HT-29 (cell line): Measurements from ENCODE around the gene EMX2. TPM values are rescaled to one million over a fixed set of nuclear protein-coding genes. Genes with fewer than 3 reads are reported as not detected.

ENCODE experiments used
- DNase-seq: peaks from one replicate; pipeline ENCODE4 v3.0.0-alpha.2; 2015; ENCODE audit warnings: low spot score
- total RNA-seq: library from RNA; depleted of rRNA; stranded (reverse); fragments of >200 nt; shearing (Covaris generic); gene quantifications from 2 replicates; pipeline ENCODE4 v1.2.3, GENCODE V29; 2014

EMX2 gene
- total RNA-seq, 1 experiment from 2014 or later = not detected

DNA sequence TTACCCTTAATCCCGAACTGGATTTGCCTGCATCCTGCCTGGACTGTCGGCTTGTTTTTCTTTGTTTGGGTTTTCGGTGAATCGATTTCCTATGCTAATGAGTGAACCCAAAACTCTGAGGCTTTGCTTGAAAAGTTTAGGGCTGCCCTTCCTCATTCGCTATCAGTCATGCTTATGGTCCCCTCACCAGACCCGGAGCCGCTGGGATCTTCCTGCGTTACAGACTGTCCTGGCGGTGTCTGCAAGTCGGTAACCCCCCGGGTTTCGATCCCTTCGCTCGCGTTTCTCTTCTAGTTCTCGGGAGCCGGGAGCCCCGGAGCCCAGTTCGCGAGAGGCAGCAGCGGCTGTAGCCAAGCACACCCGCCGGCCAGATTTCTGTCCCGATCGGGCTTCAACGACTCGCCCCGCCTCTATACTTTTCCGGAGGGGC is 2.2 kb downstream of the EMX2 start:
- DNase-seq = no peak

- DNase-seq = no peak
Measured at GRCh38 chr10:117545141-117546019, 2.8 kb downstream of the EMX2 start.

- DNase-seq = no peak
Measured at GRCh38 chr10:117546020-117546580, 3.6 kb downstream of the EMX2 start.

DNA sequence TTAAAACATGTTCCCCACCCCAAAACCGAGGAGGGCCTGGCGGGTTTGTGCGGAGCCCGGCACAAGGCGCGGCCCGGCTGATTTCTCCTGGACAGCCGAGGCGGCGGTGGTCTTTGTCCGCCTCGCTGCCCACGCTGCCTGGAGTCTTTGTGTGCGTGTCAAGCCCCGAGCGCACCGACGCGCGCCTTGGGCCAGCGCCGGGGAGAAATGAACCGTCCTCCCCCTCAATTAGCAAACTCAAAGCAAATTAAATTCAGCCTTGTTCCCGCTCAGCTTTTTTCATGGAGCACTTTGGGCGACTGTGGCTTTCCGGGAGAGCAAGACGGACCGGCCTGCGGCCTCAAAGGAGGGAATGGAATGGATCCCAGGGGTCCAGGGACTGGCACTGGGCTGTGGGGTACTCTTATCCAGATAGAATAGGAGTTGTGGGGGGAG is 4.1 kb downstream of the EMX2 start:
- no peak for DNase-seq

DNA sequence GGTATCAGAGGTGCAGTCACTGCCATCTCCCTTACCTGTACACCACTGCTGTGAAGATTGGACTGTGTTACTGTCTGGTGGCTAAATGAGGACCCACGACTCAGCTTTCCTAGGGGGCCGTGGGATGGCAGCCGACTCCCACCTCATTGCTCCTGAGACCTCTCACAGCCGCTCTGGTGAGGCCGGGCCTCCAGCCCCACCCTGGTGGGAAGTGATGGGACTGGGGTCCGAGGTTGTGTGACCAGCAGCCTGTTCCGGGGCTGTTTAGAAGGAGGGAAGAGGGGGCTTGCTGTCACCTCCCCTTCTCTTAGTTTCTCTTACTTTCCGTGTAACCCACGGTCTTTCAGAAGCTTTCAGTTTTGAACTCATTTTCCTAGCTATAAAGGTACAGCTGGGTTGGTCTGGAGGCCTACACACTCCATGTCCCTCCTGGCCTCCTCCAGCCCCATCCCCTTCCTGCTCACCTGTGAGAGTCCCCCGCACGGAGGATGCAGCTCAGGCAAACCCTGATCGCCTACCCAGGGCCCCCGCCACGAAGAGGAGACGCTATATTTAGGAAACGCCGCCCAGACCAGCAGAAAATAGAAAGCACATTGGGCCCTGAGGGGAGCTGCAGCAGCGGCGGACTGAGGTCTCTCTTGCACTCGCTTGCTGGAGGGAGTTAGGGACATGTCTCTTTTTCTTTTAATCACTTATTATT is 4.6 kb downstream of the EMX2 start:
- DNase-seq = no peak

DNA sequence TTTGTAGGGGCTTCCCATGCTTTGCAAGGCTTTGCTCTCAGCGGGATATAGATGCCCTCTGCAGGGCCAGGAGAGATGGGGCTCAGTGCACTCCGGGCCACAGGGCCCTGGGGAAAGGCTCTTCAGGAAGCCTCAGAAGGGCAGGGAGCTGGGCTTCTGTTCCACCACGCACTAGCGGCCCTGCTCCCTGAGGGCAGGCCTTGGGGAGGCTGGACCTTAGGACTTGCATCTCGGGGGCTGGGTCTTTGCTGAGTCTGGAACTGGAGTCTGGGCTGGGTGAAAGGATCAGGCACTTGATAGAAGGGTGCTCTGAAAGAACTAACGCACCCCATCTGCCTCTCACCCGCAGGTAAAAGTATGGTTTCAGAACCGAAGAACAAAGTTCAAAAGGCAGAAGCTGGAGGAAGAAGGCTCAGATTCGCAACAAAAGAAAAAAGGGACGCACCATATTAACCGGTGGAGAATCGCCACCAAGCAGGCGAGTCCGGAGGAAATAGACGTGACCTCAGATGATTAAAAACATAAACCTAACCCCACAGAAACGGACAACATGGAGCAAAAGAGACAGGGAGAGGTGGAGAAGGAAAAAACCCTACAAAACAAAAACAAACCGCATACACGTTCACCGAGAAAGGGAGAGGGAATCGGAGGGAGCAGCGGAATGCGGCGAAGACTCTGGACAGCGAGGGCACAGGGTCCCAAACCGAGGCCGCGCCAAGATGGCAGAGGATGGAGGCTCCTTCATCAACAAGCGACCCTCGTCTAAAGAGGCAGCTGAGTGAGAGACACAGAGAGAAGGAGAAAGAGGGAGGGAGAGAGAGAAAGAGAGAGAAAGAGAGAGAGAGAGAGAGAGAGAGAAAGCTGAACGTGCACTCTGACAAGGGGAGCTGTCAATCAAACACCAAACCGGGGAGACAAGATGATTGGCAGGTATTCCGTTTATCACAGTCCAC is 5.4 kb downstream of the EMX2 start:
- DNase-seq = no peak

DNA sequence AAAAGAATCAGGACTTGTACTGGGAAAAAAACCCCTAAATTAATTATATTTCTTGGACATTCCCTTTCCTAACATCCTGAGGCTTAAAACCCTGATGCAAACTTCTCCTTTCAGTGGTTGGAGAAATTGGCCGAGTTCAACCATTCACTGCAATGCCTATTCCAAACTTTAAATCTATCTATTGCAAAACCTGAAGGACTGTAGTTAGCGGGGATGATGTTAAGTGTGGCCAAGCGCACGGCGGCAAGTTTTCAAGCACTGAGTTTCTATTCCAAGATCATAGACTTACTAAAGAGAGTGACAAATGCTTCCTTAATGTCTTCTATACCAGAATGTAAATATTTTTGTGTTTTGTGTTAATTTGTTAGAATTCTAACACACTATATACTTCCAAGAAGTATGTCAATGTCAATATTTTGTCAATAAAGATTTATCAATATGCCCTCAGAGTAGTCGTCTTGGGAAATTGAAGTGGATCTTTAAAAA is 6.6 kb downstream of the EMX2 start:
- DNase-seq = no peak

GRCh38 chr10:117550076-117550475 is 7.5 kb downstream of the EMX2 start:
- DNase-seq = no peak

DNA sequence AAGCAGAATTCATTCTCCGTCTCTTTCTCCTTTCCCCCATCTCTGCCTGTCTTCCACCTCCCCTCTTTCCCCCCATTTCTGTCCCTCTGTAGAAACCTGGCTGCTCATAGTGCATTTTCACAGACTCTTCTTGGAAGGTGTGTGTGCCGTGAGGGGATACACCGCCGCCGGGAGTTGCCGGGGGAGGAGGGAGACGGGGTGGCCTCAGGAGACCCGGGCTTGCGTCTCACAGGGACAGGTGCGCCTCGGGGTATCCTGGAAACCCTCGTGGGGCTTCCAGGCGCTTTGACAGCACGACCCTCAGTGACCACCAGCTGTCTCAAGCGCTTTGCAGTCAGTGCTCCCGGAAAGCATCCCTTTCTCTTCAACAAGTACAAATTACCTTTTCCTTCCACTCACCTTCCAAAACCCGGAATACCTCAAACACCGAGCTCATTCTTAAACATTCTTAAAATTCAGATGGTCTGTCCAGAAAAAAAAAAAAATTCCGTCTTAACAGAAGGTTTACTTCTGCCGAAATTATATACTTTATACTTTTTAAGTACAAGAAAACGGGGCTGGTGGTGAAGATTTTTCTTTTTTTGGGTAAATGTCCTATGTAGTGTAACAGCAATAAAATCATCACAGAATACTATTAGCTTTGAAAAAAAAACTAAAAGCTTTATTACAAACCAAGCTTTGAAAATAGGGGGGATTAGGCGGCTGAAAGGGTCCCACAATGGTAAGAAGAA is 8.2 kb downstream of the EMX2 start:
- no peak for DNase-seq

GRCh38 chr10:117551330-117552155 is 9.0 kb downstream of the EMX2 start:
- no peak for DNase-seq

DNA sequence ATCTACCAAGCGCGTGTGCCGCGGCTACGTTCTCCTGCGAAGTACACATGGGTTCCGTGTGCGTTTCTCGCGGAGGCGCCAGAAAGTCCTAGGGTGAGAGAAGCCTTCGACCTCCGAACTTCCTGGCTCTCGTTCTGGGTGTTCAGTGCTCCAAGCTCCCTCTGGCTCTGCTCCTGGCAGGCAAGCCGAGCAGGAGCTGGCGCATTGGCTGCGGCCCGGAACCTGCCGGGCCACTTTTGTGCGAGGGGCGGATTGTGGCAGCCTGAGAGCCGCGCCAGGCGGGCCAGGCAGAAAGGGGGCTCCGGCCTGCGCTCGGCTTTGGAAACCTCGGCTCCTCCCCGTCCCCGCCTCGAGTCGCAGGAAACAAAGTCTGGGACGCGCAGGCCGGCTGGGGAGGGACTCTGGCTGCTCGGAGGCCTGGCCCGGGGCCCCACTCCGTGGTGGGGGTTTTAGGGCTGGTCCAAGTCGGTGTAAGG is 9.6 kb downstream of the EMX2 start:
- no peak for DNase-seq

- DNase-seq = no peak
Measured at GRCh38 chr10:117552701-117553141, 10.2 kb downstream of the EMX2 start.

GRCh38 chr10:117553142-117553814 is 10.7 kb downstream of the EMX2 start:
- no peak for DNase-seq

GRCh38 chr10:117553815-117554172 is 11.2 kb downstream of the EMX2 start:
- no peak for DNase-seq

- no peak for DNase-seq
Measured at GRCh38 chr10:117554241-117554814, 11.8 kb downstream of the EMX2 start.

DNA sequence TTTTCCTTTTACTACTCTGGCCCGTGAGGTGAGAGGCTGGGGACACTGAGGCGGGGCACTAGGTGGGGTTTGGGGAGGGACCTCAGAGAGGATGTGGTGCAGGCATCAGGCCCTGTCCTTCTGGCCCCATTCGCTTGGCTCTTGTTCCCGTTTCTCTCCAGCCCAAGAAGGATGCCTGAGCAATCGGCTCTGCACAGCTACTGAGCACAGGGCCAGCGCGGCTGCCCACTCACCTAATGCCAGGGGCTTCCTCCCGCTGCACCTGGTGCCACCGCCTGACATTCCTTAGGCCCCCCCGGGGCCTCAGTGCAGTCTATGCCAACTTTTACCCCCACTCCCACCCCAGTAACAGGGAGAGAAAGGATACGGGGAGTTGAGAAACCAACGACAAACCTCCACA is 12.5 kb downstream of the EMX2 start:
- no peak for DNase-seq

- no peak for DNase-seq
Measured at GRCh38 chr10:117555863-117556262, 13.3 kb downstream of the EMX2 start.

DNA sequence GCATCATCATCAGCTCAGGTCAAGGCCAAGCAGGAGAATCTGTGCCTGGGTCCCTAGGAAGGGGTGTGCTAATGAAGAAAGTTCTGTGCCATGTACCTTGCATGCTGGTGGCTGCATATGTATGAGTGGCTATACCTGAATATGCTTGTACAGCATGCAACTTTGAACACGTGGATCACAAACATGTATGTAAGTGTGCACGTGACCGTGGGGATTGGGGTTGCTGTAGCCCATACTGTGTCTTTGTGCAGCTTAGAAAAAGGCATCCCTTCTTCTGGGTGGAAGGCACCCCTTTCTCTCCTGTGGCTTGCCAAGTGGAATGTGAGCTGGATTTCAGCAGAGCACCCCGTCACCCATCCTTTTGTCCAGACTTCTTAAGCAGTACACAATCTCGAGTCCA is 13.8 kb downstream of the EMX2 start:
- DNase-seq = no peak

- DNase-seq = no peak
Measured at GRCh38 chr10:117559712-117560111, 17.2 kb downstream of the EMX2 start.
